Cardiac septum (tissue), 1 donor: ENCODE results near the gene HDAC7. TPM values are rescaled to one million over a fixed set of nuclear protein-coding genes. Genes with fewer than 3 reads are reported as not detected.
"Not testable (repeated sequence)": the region's sequence is repeated elsewhere in the genome, so short reads cannot be mapped to it uniquely, and the experiment has no call there.

Experiments used
- DNase-seq: peaks from one replicate; pipeline ENCODE4 v3.0.0-alpha.2; 2020; ENCODE audit warnings: low spot score
- intact Hi-C: fragments of 100-400 bp; cut with DNase I; formaldehyde crosslinking; loops from one replicate; pipeline ENCODE4 v1.14.0; 2022
- total RNA-seq: library from RNA; stranded (reverse); fragmentation: NEBNext Ultra II Directional; extraction: Animal tissue kit (Norgen Biotek cat#: 25700); gene quantifications from one replicate; pipeline ENCODE4 v1.2.1, GENCODE V29; 2021
- donor health status: DM: no; HTN: no; CAD: no.

Gene HDAC7
- total RNA-seq, 1 donor from 2014 or later: 62.7 TPM

GRCh38 chr12:47817272-47818006 lies 2.3 kb downstream of the HDAC7 start:
- no peak for DNase-seq
- intact Hi-C loops: loop anchor here (2.0 kb wide), 1 partner anchor 17 kb away; no protein-coding TSS in a partner anchor

GRCh38 chr12:47816403-47817271 lies 3.1 kb downstream of the HDAC7 start:
- DNase-seq: no peak
- intact Hi-C loops: no loop called here

- intact Hi-C loops, DNase-seq: not testable (repeated sequence)
Observed at GRCh38 chr12:47815447-47815846, 4.3 kb downstream of the HDAC7 start.

GRCh38 chr12:47814539-47815170 lies 5.0 kb downstream of the HDAC7 start:
- no peak for DNase-seq
- intact Hi-C loops: no loop called here

- intact Hi-C loops: no loop called here
Observed at GRCh38 chr12:47813511-47814196, 6.0 kb downstream of the HDAC7 start.

GRCh38 chr12:47812797-47813510 lies 6.7 kb downstream of the HDAC7 start:
- peak; percentile 97 for DNase-seq
- intact Hi-C loops: no loop called here

More at GRCh38 chr12:47813511-47814196, 6.0 kb downstream of the HDAC7 start:
- no peak for DNase-seq

GRCh38 chr12:47811581-47812484 lies 7.9 kb downstream of the HDAC7 start:
- intact Hi-C loops: no loop called here

GRCh38 chr12:47811072-47811396 lies 8.7 kb downstream of the HDAC7 start:
- intact Hi-C loops: no loop called here
- no peak for DNase-seq

More at GRCh38 chr12:47811581-47812484, 7.9 kb downstream of the HDAC7 start:
- no peak for DNase-seq

- intact Hi-C loops, DNase-seq: not testable (repeated sequence)
Observed at GRCh38 chr12:47809518-47809917, 10.2 kb downstream of the HDAC7 start.

GRCh38 chr12:47808574-47809365 lies 10.9 kb downstream of the HDAC7 start:
- intact Hi-C loops: no loop called here
- no peak for DNase-seq

GRCh38 chr12:47808050-47808449 lies 11.7 kb downstream of the HDAC7 start:
- peak; percentile 84 for DNase-seq
- intact Hi-C loops: no loop called here

- DNase-seq: no peak
Observed at GRCh38 chr12:47807338-47807737, 12.4 kb downstream of the HDAC7 start.

GRCh38 chr12:47805417-47805816 lies 14.3 kb downstream of the HDAC7 start:
- DNase-seq: no peak
- intact Hi-C loops: no loop called here

More at GRCh38 chr12:47807338-47807737, 12.4 kb downstream of the HDAC7 start:
- intact Hi-C loops: no loop called here

GRCh38 chr12:47804171-47804570 lies 15.5 kb downstream of the HDAC7 start:
- intact Hi-C loops: no loop called here
- DNase-seq: no peak

GRCh38 chr12:47803191-47803875 lies 16.4 kb downstream of the HDAC7 start:
- DNase-seq: no peak
- intact Hi-C loops: no loop called here

GRCh38 chr12:47802312-47802711 lies 17.4 kb downstream of the HDAC7 start:
- intact Hi-C loops: no loop called here
- no peak for DNase-seq

- intact Hi-C loops: loop anchor here (2.0 kb wide), 1 partner anchor 17 kb away; the partner anchor contains the start of gene HDAC7
- no peak for DNase-seq
Observed at GRCh38 chr12:47801904-47802246, 17.8 kb downstream of the HDAC7 start.
